Uterus (tissue), 4 donors: ENCODE measurements around the gene CNNM2. TPM values are rescaled to one million over a fixed set of nuclear protein-coding genes. Genes with fewer than 3 reads are reported as not detected.

Source experiments
- DNase-seq, 2 donors: peaks; one replicate each; pipeline ENCODE4 v3.0.0-alpha.2; 2019 to 2020
- H3K27ac ChIP-seq, 2 donors: fragments of 200-600 bp; sonication (generic); 1 replicate in 1 of 2; 2 replicates in 1 of 2; pipeline ENCODE4 v1.5.1; 2016 to 2018
- H3K27me3 ChIP-seq, 2 donors: fragments of 200-600 bp; sonication (generic); one replicate each; pipeline ENCODE4 v1.5.1; 2018 to 2019; ENCODE audit warnings: control low read depth in 1 of 2
- H3K36me3 ChIP-seq, 2 donors: fragments of 200-600 bp; sonication (generic); one replicate each; pipeline ENCODE4 v1.5.1; 2019; ENCODE audit warnings: control low read depth in 1 of 2
- H3K4me1 ChIP-seq, 2 donors: fragments of 200-600 bp; sonication (generic); one replicate each; pipeline ENCODE4 v1.5.1; 2018 to 2019; ENCODE audit warnings: control low read depth in 1 of 2
- H3K4me3 ChIP-seq, 2 donors: fragments of 200-600 bp; sonication (generic); 1 replicate in 1 of 2; 2 replicates in 1 of 2; pipeline ENCODE4 v1.5.1; 2018 to 2019; ENCODE audit warnings: mild to moderate bottlenecking in 1 of 2
- H3K9me3 ChIP-seq, 2 donors: fragments of 200-600 bp; sonication (generic); one replicate each; pipeline ENCODE4 v1.5.1; 2019; ENCODE audit warnings: control low read depth in 1 of 2
- POLR2A ChIP-seq, 2 donors: fragments of 450-650 bp; IDR thresholded peaks; one replicate each; pipeline ENCODE4 v1.6.1; 2016; ENCODE audit warnings: antibody characterized with exemption in 2 of 2, mild to moderate bottlenecking in 1 of 2, moderate library complexity in 1 of 2
- intact Hi-C: fragments of 100-400 bp; cut with DNase I; formaldehyde crosslinking; loops from one replicate; pipeline ENCODE4 v1.15.1; 2023; ENCODE audit warnings: low total_unique reads
- total RNA-seq, 4 donors: library from RNA; depleted of rRNA in 3 of 4; stranded (reverse); fragments of >200 nt in 3 of 4; gene quantifications; one replicate each; pipeline versions ENCODE4 v1.1.0 to v1.2.4, GENCODE V29; 2014 to 2023
- TF ChIP-seq, protein P1 (sequence below), 4 experiments: fragments of 200-600 bp in 2 of 4; fragments of 450-650 bp in 2 of 4; sonication (generic) in 2 of 4; IDR thresholded peaks; one replicate each; pipeline ENCODE4 v1.5.1; 2016 to 2019; ENCODE audit warnings: antibody characterized with exemption in 4 of 4, mild to moderate bottlenecking in 2 of 4, moderate library complexity in 1 of 4
- donor health status: DM: yes; HTN: yes; CAD: no.

The CNNM2 gene
- total RNA-seq, 4 donors from 2014 or later = 5.1 to 11.0 (median 7.4) TPM

- intact Hi-C loops = no loop called here
- Histone ChIP-seq H3K4me3 (no peak overlapping the region), H3K4me1 (peaks cover 0 to 16% of the 10 kb centered on the region in 2 donors), H3K9me3 (no peaks in the 10 kb centered on the region), H3K36me3 (no peaks in the 10 kb centered on the region), H3K27ac (peak overlapping the region; percentile 66 to 84), H3K27me3 (no peaks in the 10 kb centered on the region)
- no peak for DNase-seq
- TF ChIP-seq, protein P1, sequence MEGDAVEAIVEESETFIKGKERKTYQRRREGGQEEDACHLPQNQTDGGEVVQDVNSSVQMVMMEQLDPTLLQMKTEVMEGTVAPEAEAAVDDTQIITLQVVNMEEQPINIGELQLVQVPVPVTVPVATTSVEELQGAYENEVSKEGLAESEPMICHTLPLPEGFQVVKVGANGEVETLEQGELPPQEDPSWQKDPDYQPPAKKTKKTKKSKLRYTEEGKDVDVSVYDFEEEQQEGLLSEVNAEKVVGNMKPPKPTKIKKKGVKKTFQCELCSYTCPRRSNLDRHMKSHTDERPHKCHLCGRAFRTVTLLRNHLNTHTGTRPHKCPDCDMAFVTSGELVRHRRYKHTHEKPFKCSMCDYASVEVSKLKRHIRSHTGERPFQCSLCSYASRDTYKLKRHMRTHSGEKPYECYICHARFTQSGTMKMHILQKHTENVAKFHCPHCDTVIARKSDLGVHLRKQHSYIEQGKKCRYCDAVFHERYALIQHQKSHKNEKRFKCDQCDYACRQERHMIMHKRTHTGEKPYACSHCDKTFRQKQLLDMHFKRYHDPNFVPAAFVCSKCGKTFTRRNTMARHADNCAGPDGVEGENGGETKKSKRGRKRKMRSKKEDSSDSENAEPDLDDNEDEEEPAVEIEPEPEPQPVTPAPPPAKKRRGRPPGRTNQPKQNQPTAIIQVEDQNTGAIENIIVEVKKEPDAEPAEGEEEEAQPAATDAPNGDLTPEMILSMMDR (IDR thresholded peaks at IDR 0.05) = no peak
- TF ChIP-seq POLR2A (IDR thresholded peaks at IDR 0.05) = no peak
These were observed 192.3 kb downstream of the CNNM2 start for GRCh38 chr10:103110407-103110806.

GRCh38 chr10:103111031-103111917 lies 193.2 kb downstream of the CNNM2 start:
- Histone ChIP-seq H3K4me3 (no peak overlapping the region), H3K36me3 (no peaks in the 10 kb centered on the region), H3K27me3 (no peaks in the 10 kb centered on the region), H3K27ac (peak overlapping the region; percentile 66 to 84), H3K4me1 (peaks cover 0 to 16% of the 10 kb centered on the region in 2 donors), H3K9me3 (no peaks in the 10 kb centered on the region)
- TF ChIP-seq, protein P1 (IDR thresholded peaks at IDR 0.05) = peak in 2 of 4 experiments; percentile 25 to 29
- TF ChIP-seq POLR2A (IDR thresholded peaks at IDR 0.05) = peak in 1 of 2 donors; percentile 49
- intact Hi-C loops = no loop called here
- DNase-seq = no peak

- Histone ChIP-seq H3K36me3 (no peaks in the 10 kb centered on the region), H3K4me3 (no peak overlapping the region)
These were observed 194.1 kb downstream of the CNNM2 start for GRCh38 chr10:103111918-103112877.

GRCh38 chr10:103114876-103115275 lies 196.8 kb downstream of the CNNM2 start:
- Histone ChIP-seq H3K9me3 (no peaks in the 10 kb centered on the region), H3K27ac (no peak overlapping the region), H3K27me3 (no peaks in the 10 kb centered on the region), H3K36me3 (no peaks in the 10 kb centered on the region), H3K4me1 (peaks cover 0 to 16% of the 10 kb centered on the region in 2 donors), H3K4me3 (no peak overlapping the region)
- TF ChIP-seq POLR2A (IDR thresholded peaks at IDR 0.05) = no peak
- TF ChIP-seq, protein P1 (IDR thresholded peaks at IDR 0.05) = no peak
- DNase-seq = no peak
- intact Hi-C loops = no loop called here

More at GRCh38 chr10:103111918-103112877, 194.1 kb downstream of the CNNM2 start:
- intact Hi-C loops = no loop called here
- Histone ChIP-seq H3K27me3 (no peaks in the 10 kb centered on the region), H3K27ac (peak overlapping the region; percentile 66 to 84), H3K4me1 (peaks cover 0 to 16% of the 10 kb centered on the region in 2 donors), H3K9me3 (no peaks in the 10 kb centered on the region)
- TF ChIP-seq, protein P1 (IDR thresholded peaks at IDR 0.05) = no peak
- no peak for TF ChIP-seq POLR2A (IDR thresholded peaks at IDR 0.05)
- DNase-seq = no peak
